H9 (cell line): ENCODE results near the gene EPB41L4A. TPM values are rescaled to one million over a fixed set of nuclear protein-coding genes. Genes with fewer than 3 reads are reported as not detected.

Experiments used
- DNase-seq: peaks from one replicate; pipeline ENCODE4 v3.0.0-alpha.2; 2017
- H2AFZ ChIP-seq: one replicate; pipeline ENCODE4 v1.6.1; 2013; ENCODE audit warnings: mild to moderate bottlenecking, low read length, control low read depth, moderate library complexity
- H2AK5ac ChIP-seq: 2 replicates; pipeline ENCODE4 v1.6.1; 2013; ENCODE audit warnings: low read length, control low read depth, mixed read lengths; ENCODE audit not compliant: insufficient read length
- H2BK120ac ChIP-seq: one replicate; pipeline ENCODE4 v1.6.1; 2013; ENCODE audit warnings: low read depth, mild to moderate bottlenecking, low read length, control low read depth, inconsistent platforms; ENCODE audit not compliant: poor library complexity, severe bottlenecking
- H2BK12ac ChIP-seq: 2 replicates; pipeline ENCODE4 v1.6.1; 2013; ENCODE audit warnings: low read length, control low read depth, mixed read lengths, low read depth; ENCODE audit not compliant: insufficient read length
- H2BK15ac ChIP-seq: 2 replicates; pipeline ENCODE4 v1.6.1; 2013; ENCODE audit warnings: low read depth, low read length, control low read depth
- H2BK20ac ChIP-seq: one replicate; pipeline ENCODE4 v1.6.1; 2013; ENCODE audit warnings: low read depth, mild to moderate bottlenecking, low read length, control low read depth, inconsistent platforms; ENCODE audit not compliant: poor library complexity, severe bottlenecking
- H2BK5ac ChIP-seq: 2 replicates; pipeline ENCODE4 v1.6.1; 2013; ENCODE audit warnings: low read length, control low read depth, mixed read lengths; ENCODE audit not compliant: insufficient read length
- H3K14ac ChIP-seq: 2 replicates; pipeline ENCODE4 v1.6.1; 2013; ENCODE audit warnings: low read length, control low read depth; ENCODE audit not compliant: insufficient read depth
- H3K18ac ChIP-seq: 2 replicates; pipeline ENCODE4 v1.6.1; 2013; ENCODE audit warnings: low read depth, mild to moderate bottlenecking, mixed read lengths, low read length, control low read depth; ENCODE audit not compliant: insufficient read length
- H3K23ac ChIP-seq: 2 replicates; pipeline ENCODE4 v1.6.1; 2013; ENCODE audit warnings: low read length, control low read depth, mixed read lengths, low read depth; ENCODE audit not compliant: insufficient read length
- H3K23me2 ChIP-seq: 2 replicates; pipeline ENCODE4 v1.6.1; 2013; ENCODE audit warnings: low read depth, mild to moderate bottlenecking, mixed read lengths, low read length, control low read depth; ENCODE audit not compliant: insufficient read length, poor library complexity, severe bottlenecking
- H3K27ac ChIP-seq: 2 replicates; pipeline ENCODE4 v1.5.1; 2013; ENCODE audit warnings: low read length, control low read depth, mixed read lengths, low read depth; ENCODE audit not compliant: insufficient read length
- H3K27me3 ChIP-seq: 2 replicates; pipeline ENCODE4 v1.6.1; 2013; ENCODE audit warnings: low read length, control low read depth, inconsistent platforms; ENCODE audit not compliant: insufficient read depth
- H3K4ac ChIP-seq: 2 replicates; pipeline ENCODE4 v1.6.1; 2013; ENCODE audit warnings: low read depth, mild to moderate bottlenecking, control low read depth, inconsistent platforms, low read length, moderate library complexity
- H3K4me1 ChIP-seq: 2 replicates; pipeline ENCODE4 v1.6.1; 2013; ENCODE audit warnings: low read length, control low read depth, inconsistent platforms; ENCODE audit not compliant: insufficient read depth
- H3K4me2 ChIP-seq: 2 replicates; pipeline ENCODE4 v1.6.1; 2013; ENCODE audit warnings: low read length, control low read depth, mixed read lengths; ENCODE audit not compliant: insufficient read length, insufficient read depth
- H3K56ac ChIP-seq: 2 replicates; pipeline ENCODE4 v1.6.1; 2013; ENCODE audit warnings: low read depth, mild to moderate bottlenecking, mixed read lengths, low read length, control low read depth; ENCODE audit not compliant: insufficient read length
- H3K79me1 ChIP-seq: 2 replicates; pipeline ENCODE4 v1.6.1; 2013; ENCODE audit warnings: low read depth, mild to moderate bottlenecking, moderate library complexity, low read length, control low read depth, inconsistent platforms; ENCODE audit not compliant: insufficient read depth, poor library complexity, severe bottlenecking
- H3K79me2 ChIP-seq: 2 replicates; pipeline ENCODE4 v1.6.1; 2013; ENCODE audit warnings: low read length, control low read depth, inconsistent platforms; ENCODE audit not compliant: insufficient read depth
- H3K9ac ChIP-seq: 2 replicates; pipeline ENCODE4 v1.6.1; 2013; ENCODE audit warnings: low read length, control low read depth, mixed read lengths; ENCODE audit not compliant: insufficient read length; ENCODE audit errors: extremely low read depth
- H3K9me3 ChIP-seq: one replicate; pipeline ENCODE4 v1.6.1; 2013; ENCODE audit warnings: low read depth, low read length, inconsistent platforms; ENCODE audit not compliant: control insufficient read depth
- H3T11ph ChIP-seq: one replicate; pipeline ENCODE4 v1.6.1; 2013; ENCODE audit warnings: mild to moderate bottlenecking, low read length, control low read depth, inconsistent platforms
- H4K20me1 ChIP-seq: one replicate; pipeline ENCODE4 v1.6.1; 2013; ENCODE audit not compliant: control insufficient read depth, insufficient read length, insufficient read depth
- H4K5ac ChIP-seq: 2 replicates; pipeline ENCODE4 v1.6.1; 2013; ENCODE audit warnings: low read depth, mild to moderate bottlenecking, mixed read lengths, low read length, control low read depth; ENCODE audit not compliant: insufficient read length
- H4K8ac ChIP-seq: replicated peaks from 2 replicates; pipeline ENCODE4 v1.6.1; 2013; ENCODE audit warnings: low read length, control low read depth, mixed read lengths, low read depth; ENCODE audit not compliant: insufficient read length
- H4K91ac ChIP-seq: 2 replicates; pipeline ENCODE4 v1.6.1; 2013; ENCODE audit warnings: low read depth, mild to moderate bottlenecking, moderate library complexity, mixed read lengths, low read length, control low read depth; ENCODE audit not compliant: insufficient read length
- H3K27ac Mint-ChIP-seq, 3 experiments: 2 replicates in 2 of 3; 3 replicates in 1 of 3; pipeline ENCODE4 v1.8.0; 2020 to 2021; ENCODE audit warnings: mixed read lengths in 3 of 3, mild to moderate bottlenecking in 1 of 3, moderate library complexity in 1 of 3
- H3K27me3 Mint-ChIP-seq: 2 replicates; pipeline ENCODE4 v1.8.0; 2021; ENCODE audit warnings: low read depth, mild to moderate bottlenecking, moderate library complexity, mixed read lengths
- H3K36me3 Mint-ChIP-seq, 3 experiments: 2 replicates in 2 of 3; 3 replicates in 1 of 3; pipeline ENCODE4 v1.8.0; 2020 to 2021; ENCODE audit warnings: low read depth in 3 of 3, mixed read lengths in 3 of 3; ENCODE audit not compliant: insufficient read depth in 1 of 3
- H3K4me1 Mint-ChIP-seq, 2 experiments: 2 replicates each; pipeline ENCODE4 v1.8.0; 2020; ENCODE audit warnings: mixed read lengths in 2 of 2
- H3K4me3 Mint-ChIP-seq, 2 experiments: 2 replicates in 1 of 2; 3 replicates in 1 of 2; pipeline ENCODE4 v1.8.0; 2020 to 2021; ENCODE audit warnings: mild to moderate bottlenecking in 2 of 2, mixed read lengths in 2 of 2, moderate library complexity in 1 of 2
- H3K9me3 Mint-ChIP-seq, 2 experiments: 2 replicates in 1 of 2; 3 replicates in 1 of 2; pipeline ENCODE4 v1.8.0; 2020; ENCODE audit warnings: mild to moderate bottlenecking in 2 of 2, mixed read lengths in 2 of 2, moderate library complexity in 1 of 2
- CTCF ChIP-seq: fragments of 200-600 bp; sonication (generic); conservative IDR thresholded peaks from 3 replicates; pipeline ENCODE4 v1.8.0; 2021; ENCODE audit warnings: antibody characterized with exemption, mild to moderate bottlenecking
- WGBS: extraction: QIAGEN DNeasy Blood & Tissue Kit; methylation state at CpG from one replicate; pipeline ENCODE4 v1.1.7; 2013; ENCODE audit warnings: missing lambda C conversion rate, low lambda C conversion rate, mixed read lengths; ENCODE audit not compliant: insufficient read length; ENCODE audit errors: extremely low coverage; 5-methylcytosine and 5-hydroxymethylcytosine counted together
- total RNA-seq: library from RNA; stranded (reverse); gene quantifications from 2 replicates; pipeline ENCODE4 v1.2.1, GENCODE V29; 2021

Gene EPB41L4A
- total RNA-seq, 1 experiment from 2014 or later = 4.9 TPM

GRCh38 chr5:112385969-112386368 is 33.1 kb downstream of the EPB41L4A start:
- Histone ChIP-seq H3K18ac (no peak overlapping the region), H3K4me1 (no peaks in the 10 kb centered on the region), H3K79me2 (no peaks in the 10 kb centered on the region), H2BK15ac (no peak overlapping the region), H3K14ac (no peak overlapping the region), H2AK5ac (no peak overlapping the region), H2BK5ac (no peak overlapping the region), H3K4ac (no peak overlapping the region), H3K56ac (no peak overlapping the region), H4K91ac (no peak overlapping the region), H3K9ac (no peak overlapping the region), H3K79me1 (no peaks in the 10 kb centered on the region), H2BK12ac (no peak overlapping the region), H4K5ac (no peak overlapping the region), H3K23ac (no peak overlapping the region), H2AFZ (no peak overlapping the region), H3K23me2 (no peaks in the 10 kb centered on the region), H2BK120ac (no peak overlapping the region), H4K8ac (no peak overlapping the region), H3T11ph (no peak overlapping the region), H3K4me2 (no peak overlapping the region), H3K27ac (no peak overlapping the region), H3K27me3 (no peaks in the 10 kb centered on the region), H2BK20ac (no peak overlapping the region), H3K9me3 (no peaks in the 10 kb centered on the region), H4K20me1 (no peaks in the 10 kb centered on the region)
- no peak for TF ChIP-seq CTCF
- WGBS = no CpG with 5 or more reads among the region's 1 CpG
- H3K9me3 Mint-ChIP-seq = no peaks in the 10 kb centered on the region
- no peaks in the 10 kb centered on the region for H3K27me3 Mint-ChIP-seq
- peaks cover 0 to 3% (median 0%) of the 10 kb centered on the region in 3 experiments; a peak in 1 of 7 replicates for H3K36me3 Mint-ChIP-seq
- no peak overlapping the region for H3K27ac Mint-ChIP-seq
- no peak for DNase-seq
- H3K4me1 Mint-ChIP-seq = peaks cover 13 to 16% of the 10 kb centered on the region in 2 experiments
- no peak overlapping the region for H3K4me3 Mint-ChIP-seq
